Activated T-cell treated with anti-CD3 and anti-CD28 coated beads, Interleukin-2, amount 50 U/mL, for 72 hours (primary cell): Measurements from ENCODE around the gene B3GNT3. TPM values are rescaled to one million over a fixed set of nuclear protein-coding genes. Genes with fewer than 3 reads are reported as not detected.
A peak's percentile ranks its signal among the peaks of the same experiment; 100 is the strongest.

Experiments used
- ATAC-seq, 2 donors: fragments of 150-1000 bp; cut with Tn5 transposase; replicated peaks in 1 of 2; 2 replicates each; pipeline ENCODE4 v1.10.0; 2021; ENCODE audit warnings: moderate library complexity in 2 of 2, mild to moderate bottlenecking in 1 of 2
- DNase-seq, 2 donors: peaks; one replicate each; pipeline ENCODE4 v3.0.0; 2021 to 2022; ENCODE audit warnings: mixed read lengths in 1 of 2
- H3K27ac Mint-ChIP-seq: one replicate; pipeline ENCODE4 v1.8.0; 2022; ENCODE audit warnings: mild to moderate bottlenecking, moderate library complexity, mixed read lengths
- H3K27me3 Mint-ChIP-seq: one replicate; pipeline ENCODE4 v1.8.0; 2022; ENCODE audit warnings: low read depth, mixed read lengths
- H3K36me3 Mint-ChIP-seq, 2 donors: one replicate each; pipeline ENCODE4 v1.8.0; 2022; ENCODE audit warnings: mixed read lengths in 2 of 2, mild to moderate bottlenecking in 1 of 2; ENCODE audit not compliant: insufficient read depth in 2 of 2
- H3K4me1 Mint-ChIP-seq: one replicate; pipeline ENCODE4 v1.8.0; 2022; ENCODE audit warnings: low read depth, mixed read lengths
- H3K4me3 Mint-ChIP-seq, 2 donors: one replicate each; pipeline ENCODE4 v1.8.0; 2022; ENCODE audit warnings: mild to moderate bottlenecking in 2 of 2, mixed read lengths in 2 of 2, moderate library complexity in 2 of 2
- H3K9me3 Mint-ChIP-seq, 2 donors: one replicate each; pipeline ENCODE4 v1.8.0; 2022; ENCODE audit warnings: mixed read lengths in 2 of 2
- total RNA-seq, 2 donors: library from RNA; stranded (reverse); gene quantifications; one replicate each; pipeline ENCODE4 v1.2.3, GENCODE V29; 2022

Gene B3GNT3
- total RNA-seq, 2 donors from 2014 or later: 0.36 TPM; not detected in 1

DNA sequence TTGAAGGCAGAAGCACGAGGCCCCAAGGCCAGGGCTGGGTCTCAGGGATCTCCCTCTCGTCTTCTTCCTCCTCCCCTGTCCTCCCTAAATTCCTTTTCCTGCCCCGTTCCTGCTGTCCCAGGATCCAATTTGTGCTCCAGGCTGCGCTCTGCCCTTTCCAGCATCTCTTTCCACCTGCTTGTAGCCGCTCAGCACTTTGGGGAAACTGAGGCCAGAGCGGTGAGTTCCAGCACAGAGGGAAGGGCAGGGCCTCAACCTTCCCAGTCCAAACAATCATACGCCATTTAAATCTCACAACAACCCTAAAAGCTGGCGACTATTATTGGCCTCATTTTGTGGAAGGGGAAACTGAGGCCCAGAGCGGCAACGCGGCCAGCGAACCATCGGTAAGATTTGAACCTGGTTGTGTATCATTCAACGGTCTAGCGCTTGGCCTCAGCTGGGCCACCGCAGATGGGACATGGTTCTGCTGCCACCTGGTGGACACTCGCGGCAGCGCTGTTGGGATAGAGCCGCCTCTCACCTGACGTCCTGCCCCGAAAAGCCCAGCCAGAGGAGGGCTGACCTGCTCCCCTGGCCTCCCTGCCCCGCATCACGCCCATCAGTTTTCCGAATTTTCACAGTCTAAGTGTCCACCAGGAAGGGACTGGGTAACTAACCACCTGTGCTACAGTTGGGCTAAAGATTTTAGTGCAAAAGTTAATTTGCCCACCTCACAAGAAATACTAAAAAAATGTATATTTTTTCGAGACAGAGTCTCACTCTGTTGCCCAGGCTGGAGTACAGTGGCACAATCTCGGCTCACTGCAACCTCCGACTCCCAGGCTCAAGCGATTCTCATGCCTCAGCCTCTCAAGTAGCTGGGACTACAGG lies 60.6 kb downstream of the B3GNT3 start:
- Mint-ChIP-seq H3K27ac (peak overlapping the region; percentile 60), H3K36me3 (peaks cover 8 to 12% of the 10 kb centered on the region in 2 donors), H3K4me3 (peak overlapping the region; percentile 32 to 36), H3K9me3 (no peaks in the 10 kb centered on the region), H3K27me3 (no peaks in the 10 kb centered on the region), H3K4me1 (peaks cover 28% of the 10 kb centered on the region)
- peak; percentile 92 to 96 for DNase-seq
- peak; percentile 30 to 47 for ATAC-seq

DNA sequence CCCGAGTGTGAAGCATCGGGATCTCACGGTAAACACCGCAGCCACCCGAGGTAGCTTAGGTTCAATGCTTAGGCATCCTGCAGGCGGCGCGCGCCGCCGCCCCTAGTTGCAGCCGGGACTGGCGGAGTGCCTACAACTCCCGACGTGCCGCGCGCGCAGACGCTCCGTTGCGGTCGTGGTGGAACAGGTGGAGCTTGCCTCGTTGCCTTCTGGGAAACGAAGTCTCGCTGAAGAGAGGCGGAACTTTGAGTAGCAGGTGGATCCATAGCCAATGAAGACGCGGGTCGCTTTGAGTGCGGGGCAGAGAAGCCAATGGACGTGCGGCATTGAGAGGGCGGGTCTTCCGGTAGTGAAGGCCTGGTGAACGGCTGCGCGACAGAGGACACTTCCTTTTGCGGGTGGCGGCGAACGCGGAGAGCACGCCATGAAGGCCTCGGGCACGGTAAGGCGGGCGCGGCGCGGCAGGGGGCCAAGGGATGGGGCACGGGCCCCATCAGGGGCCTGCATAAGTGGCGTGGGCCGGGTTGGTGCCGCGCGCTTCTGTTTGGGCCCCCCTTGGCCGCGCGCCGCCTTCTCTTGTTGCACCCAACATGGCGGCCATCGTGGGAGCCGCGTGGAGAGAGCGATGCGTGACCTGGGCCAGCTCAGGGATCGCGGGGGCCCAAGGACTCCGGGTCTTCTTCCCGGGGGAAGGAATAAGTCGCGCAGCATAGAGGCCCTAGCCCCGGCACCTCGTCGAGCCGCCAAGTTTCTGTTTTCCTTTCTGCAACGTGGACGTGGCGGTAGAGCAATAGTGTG lies 64.8 kb downstream of the B3GNT3 start, which contains the start of gene RPL18A:
Gene RPL18A, plus strand, starts transcription at position 378 of the 798 bp plus-strand sequence. Its CDS starts 47 bp downstream, at position 425.
- Mint-ChIP-seq H3K27me3 (no peaks in the 10 kb centered on the region), H3K36me3 (peaks cover 14 to 17% of the 10 kb centered on the region in 2 donors), H3K4me1 (peaks cover 38% of the 10 kb centered on the region), H3K4me3 (peak within 1 kb of the TSS; percentile 86 to 91), H3K9me3 (no peaks in the 10 kb centered on the region), H3K27ac (peak within 1 kb of the TSS; percentile 94)
- ATAC-seq: peak; percentile 94
- DNase-seq: peak; percentile 97 to 99

DNA sequence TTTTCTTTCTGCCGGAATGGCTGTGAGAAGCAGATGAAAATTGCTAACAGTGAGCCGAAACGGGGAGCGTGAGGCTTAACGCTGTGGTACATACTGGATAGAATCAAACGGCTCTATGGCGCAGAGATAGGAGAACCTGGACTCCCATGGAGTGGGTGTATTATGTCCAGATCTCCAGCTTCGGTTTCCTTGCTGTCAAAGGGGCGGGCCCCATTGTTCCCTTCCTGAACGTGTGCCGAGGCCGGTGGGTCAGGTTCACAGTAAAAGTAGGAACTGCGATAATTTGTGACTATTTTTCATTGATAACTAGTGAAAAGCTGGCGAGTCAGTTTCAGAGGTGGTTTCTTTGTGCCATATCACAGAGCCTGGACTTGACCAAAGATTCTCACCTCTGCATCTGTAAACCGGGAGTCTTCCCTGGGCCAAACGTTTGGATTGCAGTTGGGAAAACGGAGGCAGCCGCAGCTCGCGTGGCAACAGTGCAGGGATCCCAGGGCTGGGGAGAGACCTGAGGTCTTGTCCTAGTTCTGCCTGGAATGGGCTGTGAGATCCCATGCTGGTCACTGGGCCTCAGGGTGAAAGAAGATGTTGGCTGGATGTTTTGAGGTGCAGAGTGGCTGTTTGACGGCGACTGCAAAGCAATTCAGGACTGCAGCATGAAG lies 65.5 kb downstream of the B3GNT3 start:
- Mint-ChIP-seq H3K9me3 (no peaks in the 10 kb centered on the region), H3K36me3 (peaks cover 14 to 17% of the 10 kb centered on the region in 2 donors), H3K4me1 (peaks cover 34% of the 10 kb centered on the region), H3K4me3 (peak overlapping the region; percentile 86 to 91), H3K27me3 (no peaks in the 10 kb centered on the region), H3K27ac (peak overlapping the region; percentile 94)
- ATAC-seq: no peak
- no peak for DNase-seq

DNA sequence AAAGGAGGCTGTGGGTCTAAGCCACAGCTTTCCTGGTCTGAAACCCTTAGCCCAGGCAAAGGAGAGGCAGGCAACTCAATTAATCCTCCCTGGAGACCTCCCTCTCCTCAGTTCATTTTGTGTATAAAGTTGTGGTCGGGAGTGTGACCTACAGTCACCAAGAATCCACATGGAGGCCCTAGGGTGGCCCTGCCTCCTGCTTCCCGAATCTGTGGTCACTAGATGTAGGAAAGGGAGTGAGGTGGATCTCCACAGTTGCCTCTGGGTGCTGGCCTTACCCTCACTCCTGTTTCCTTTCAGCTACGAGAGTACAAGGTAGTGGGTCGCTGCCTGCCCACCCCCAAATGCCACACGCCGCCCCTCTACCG lies 66.0 kb downstream of the B3GNT3 start:
- no peak for DNase-seq
- Mint-ChIP-seq H3K27ac (peak overlapping the region; percentile 94), H3K27me3 (no peaks in the 10 kb centered on the region), H3K36me3 (peaks cover 14 to 17% of the 10 kb centered on the region in 2 donors), H3K4me3 (peak overlapping the region; percentile 86 to 91), H3K4me1 (peaks cover 30% of the 10 kb centered on the region), H3K9me3 (no peaks in the 10 kb centered on the region)
- ATAC-seq: no peak

DNA sequence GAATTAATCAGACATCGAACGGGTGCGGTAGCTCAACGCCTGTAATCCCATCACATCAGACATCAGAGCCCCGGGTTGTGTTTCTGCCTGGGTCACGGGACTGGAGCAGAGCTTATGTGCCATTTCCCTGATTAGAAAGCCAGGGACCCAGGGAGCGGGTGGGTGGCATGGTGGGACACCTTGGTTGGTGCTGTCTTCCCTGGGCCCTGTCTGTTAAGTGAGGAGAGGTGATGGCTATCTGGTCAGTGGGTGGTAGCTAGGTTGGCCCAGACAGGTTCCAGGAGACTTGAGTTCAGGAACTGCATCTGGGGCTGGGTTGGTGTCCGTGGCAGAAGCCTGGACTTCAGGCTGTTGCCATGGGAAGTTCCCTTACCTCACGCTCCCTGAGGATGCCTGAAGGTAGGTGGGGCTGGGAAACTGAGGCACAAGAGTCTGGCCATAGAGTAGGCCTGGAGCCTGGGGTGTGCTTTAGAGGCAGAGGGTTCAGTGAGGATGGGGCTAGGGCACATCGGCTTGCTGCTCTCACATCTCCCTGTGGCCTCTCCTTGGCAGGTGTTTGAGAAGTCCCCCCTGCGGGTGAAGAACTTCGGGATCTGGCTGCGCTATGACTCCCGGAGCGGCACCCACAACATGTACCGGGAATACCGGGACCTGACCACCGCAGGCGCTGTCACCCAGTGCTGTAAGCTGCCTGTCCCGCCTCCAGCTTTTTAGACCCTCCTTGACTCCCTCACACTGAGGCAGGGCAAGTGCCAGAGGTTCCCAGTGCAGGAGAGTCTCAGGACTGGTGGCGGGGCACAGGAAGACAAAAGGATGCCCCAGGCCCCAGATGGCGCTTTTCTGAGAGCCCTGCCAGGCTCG lies 66.8 kb downstream of the B3GNT3 start:
- no peaks in the 10 kb centered on the region for H3K27me3 Mint-ChIP-seq
- peaks cover 14 to 17% of the 10 kb centered on the region in 2 donors for H3K36me3 Mint-ChIP-seq
- H3K4me3 Mint-ChIP-seq: peak overlapping the region; percentile 86 to 91
- H3K9me3 Mint-ChIP-seq: no peaks in the 10 kb centered on the region
- no peak for ATAC-seq
- DNase-seq: no peak
- H3K27ac Mint-ChIP-seq: peak overlapping the region; percentile 94
- H3K4me1 Mint-ChIP-seq: peaks cover 36% of the 10 kb centered on the region

DNA sequence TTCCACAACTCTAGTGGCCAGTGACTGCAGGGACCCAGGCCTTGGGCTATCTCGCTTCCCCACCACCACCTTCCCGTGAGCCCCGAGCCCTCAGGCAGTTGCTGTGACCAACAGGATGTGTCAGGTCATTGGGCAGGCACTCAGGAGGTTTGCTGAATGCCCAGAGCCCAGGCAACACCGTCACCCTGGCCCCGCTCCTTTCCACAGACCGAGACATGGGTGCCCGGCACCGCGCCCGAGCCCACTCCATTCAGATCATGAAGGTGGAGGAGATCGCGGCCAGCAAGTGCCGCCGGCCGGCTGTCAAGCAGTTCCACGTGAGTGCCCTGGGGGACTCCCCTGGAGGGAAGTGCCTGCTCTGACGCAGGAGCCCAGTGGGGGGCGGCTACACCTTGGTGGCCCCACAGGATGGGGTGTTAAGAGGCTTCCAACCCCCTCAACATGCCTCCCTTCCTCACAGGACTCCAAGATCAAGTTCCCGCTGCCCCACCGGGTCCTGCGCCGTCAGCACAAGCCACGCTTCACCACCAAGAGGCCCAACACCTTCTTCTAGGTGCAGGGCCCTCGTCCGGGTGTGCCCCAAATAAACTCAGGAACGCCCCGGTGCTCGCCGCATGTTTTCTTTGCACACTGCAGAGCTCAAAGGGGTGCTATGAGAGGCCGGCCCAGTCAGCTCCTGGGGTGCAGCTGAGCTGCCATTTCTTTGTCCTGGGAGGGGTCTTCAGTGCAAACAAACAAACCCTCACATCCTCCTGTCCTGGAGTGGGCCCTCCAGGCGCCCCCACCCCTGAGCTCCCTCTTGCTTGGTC lies 68.0 kb downstream of the B3GNT3 start:
- no peaks in the 10 kb centered on the region for H3K9me3 Mint-ChIP-seq
- no peak for ATAC-seq
- H3K36me3 Mint-ChIP-seq: peaks cover 14 to 17% of the 10 kb centered on the region in 2 donors

More for the DNA sequence above, 68.0 kb downstream of the B3GNT3 start:
- no peaks in the 10 kb centered on the region for H3K27me3 Mint-ChIP-seq
- peaks cover 36% of the 10 kb centered on the region for H3K4me1 Mint-ChIP-seq
- no peak for DNase-seq
- H3K4me3 Mint-ChIP-seq: peak overlapping the region; percentile 17 to 25
- peak overlapping the region; percentile 33 for H3K27ac Mint-ChIP-seq

Other genes starting within 250 kb of the B3GNT3 start
- gene COLGALT1, start 239.5 kb upstream of the B3GNT3 start, total RNA-seq: 10 to 100 TPM; 38.3 to 46.3 TPM
- gene UNC13A, start 106.8 kb upstream of the B3GNT3 start, total RNA-seq: under 1 TPM; 0.31 to 0.32 TPM
- gene MAP1S, start 75.7 kb upstream of the B3GNT3 start, total RNA-seq: 10 to 100 TPM; 59.5 to 69.9 TPM
- gene FCHO1, start 43.7 kb upstream of the B3GNT3 start, total RNA-seq: 10 to 100 TPM; 70.8 to 93.9 TPM
- 10 to 100 TPM in 1 of 2 donors, 1 to 10 TPM in 1; 6.8 to 12.5 TPM for gene INSL3, start 26.4 kb downstream of the B3GNT3 start, total RNA-seq
- gene JAK3, start 52.8 kb downstream of the B3GNT3 start, total RNA-seq: 100 to 1,000 TPM; 235 to 247 TPM
- 1,000 to 10,000 TPM; 2,983 to 3,463 TPM for gene RPL18A, start 64.8 kb downstream of the B3GNT3 start, total RNA-seq
- gene SLC5A5, start 76.8 kb downstream of the B3GNT3 start, total RNA-seq: 1 to 10 TPM; 2.0 to 3.3 TPM
- 10 to 100 TPM; 50.1 to 68.1 TPM for gene CCDC124, start 137.9 kb downstream of the B3GNT3 start, total RNA-seq
- 1 to 10 TPM in 1 of 2 donors, under 1 TPM in 1; 0.69 to 1.2 TPM for gene KCNN1, start 172.0 kb downstream of the B3GNT3 start, total RNA-seq
- 10 to 100 TPM; 41.4 to 47.9 TPM for gene ARRDC2, start 213.0 kb downstream of the B3GNT3 start, total RNA-seq